GM12872 (cell line): ENCODE results near the gene ZBTB8B.

Experiments
- TF ChIP-seq, protein P1 (sequence below): IDR thresholded peaks from 3 replicates; pipeline ENCODE4 v1.5.1; 2011; ENCODE audit warnings: low read depth, mild to moderate bottlenecking, low read length, moderate library complexity; ENCODE audit not compliant: insufficient read depth

ZBTB8B gene

DNA sequence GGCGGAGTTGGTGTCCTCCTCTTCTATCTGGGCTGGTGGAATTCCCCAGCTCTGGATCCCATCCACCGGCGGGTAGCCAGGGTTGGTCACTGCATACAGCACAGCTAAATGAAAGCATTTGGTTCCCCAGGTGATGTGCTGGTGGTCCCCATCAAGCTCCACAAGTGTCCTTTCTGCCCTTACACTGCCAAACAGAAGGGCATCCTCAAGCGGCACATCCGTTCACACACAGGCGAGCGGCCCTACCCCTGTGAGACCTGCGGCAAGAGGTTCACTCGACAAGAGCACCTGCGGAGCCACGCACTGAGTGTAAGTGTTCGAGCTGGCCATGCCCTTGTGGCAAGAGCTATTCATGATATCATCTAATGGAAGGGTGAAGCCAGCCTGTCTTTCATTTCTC lies 15.9 kb downstream of the ZBTB8B start:
- TF ChIP-seq, protein P1, sequence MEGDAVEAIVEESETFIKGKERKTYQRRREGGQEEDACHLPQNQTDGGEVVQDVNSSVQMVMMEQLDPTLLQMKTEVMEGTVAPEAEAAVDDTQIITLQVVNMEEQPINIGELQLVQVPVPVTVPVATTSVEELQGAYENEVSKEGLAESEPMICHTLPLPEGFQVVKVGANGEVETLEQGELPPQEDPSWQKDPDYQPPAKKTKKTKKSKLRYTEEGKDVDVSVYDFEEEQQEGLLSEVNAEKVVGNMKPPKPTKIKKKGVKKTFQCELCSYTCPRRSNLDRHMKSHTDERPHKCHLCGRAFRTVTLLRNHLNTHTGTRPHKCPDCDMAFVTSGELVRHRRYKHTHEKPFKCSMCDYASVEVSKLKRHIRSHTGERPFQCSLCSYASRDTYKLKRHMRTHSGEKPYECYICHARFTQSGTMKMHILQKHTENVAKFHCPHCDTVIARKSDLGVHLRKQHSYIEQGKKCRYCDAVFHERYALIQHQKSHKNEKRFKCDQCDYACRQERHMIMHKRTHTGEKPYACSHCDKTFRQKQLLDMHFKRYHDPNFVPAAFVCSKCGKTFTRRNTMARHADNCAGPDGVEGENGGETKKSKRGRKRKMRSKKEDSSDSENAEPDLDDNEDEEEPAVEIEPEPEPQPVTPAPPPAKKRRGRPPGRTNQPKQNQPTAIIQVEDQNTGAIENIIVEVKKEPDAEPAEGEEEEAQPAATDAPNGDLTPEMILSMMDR, result no peak

- TF ChIP-seq, protein P1, result no peak
These were observed 20.8 kb downstream of the ZBTB8B start for GRCh38 chr1:32485554-32486255.

DNA sequence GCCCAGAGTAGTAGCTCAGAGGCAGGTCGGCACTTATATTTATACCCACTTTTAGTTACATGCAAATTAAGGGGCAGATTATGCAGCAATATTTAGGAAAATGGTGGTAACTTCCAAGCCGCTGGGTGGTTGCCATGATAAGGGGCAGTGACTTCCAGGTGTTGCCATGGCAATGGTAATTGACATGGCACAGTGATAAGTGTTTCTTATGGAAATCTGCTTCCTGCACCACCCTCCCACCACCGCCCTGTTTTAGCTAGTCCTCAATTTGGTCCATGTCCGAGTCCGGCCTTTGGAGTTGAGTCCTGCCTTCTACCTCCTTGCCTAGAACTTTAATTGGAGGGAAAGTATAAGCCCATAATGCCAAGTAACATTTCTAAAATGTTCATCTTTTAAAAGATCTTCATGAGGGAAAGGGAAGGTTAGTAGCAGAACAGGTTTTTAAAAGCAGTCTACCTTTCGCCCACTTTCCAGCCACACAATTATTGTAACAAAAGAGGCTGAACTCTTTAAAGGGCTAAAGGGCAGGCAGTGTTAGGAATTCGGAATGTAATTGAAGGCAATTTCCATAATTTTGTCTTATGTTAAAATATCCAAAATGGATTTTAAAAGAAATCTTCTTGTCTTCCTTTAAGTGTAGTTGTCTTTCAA lies 21.7 kb downstream of the ZBTB8B start:
- TF ChIP-seq, protein P1, result no peak

DNA sequence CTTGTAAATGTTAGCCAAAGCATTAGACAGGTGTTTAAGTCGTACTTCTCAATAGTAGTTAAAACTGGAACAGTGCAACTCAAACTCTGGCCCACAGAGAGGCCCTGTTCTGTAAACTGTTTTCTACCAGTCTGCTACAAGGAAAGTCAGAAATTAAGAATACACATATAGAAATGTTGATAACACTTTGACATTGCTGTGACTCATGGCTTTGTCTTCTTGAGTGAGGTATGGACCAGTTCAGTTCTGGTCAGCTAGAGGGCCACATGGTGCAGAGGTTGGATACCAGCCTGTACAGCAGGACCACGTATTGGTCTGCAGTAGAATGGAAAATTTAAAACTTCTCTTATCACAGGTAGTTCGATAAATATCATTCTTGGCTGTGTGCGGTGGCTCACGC lies 22.3 kb downstream of the ZBTB8B start:
- TF ChIP-seq, protein P1, result no peak

DNA sequence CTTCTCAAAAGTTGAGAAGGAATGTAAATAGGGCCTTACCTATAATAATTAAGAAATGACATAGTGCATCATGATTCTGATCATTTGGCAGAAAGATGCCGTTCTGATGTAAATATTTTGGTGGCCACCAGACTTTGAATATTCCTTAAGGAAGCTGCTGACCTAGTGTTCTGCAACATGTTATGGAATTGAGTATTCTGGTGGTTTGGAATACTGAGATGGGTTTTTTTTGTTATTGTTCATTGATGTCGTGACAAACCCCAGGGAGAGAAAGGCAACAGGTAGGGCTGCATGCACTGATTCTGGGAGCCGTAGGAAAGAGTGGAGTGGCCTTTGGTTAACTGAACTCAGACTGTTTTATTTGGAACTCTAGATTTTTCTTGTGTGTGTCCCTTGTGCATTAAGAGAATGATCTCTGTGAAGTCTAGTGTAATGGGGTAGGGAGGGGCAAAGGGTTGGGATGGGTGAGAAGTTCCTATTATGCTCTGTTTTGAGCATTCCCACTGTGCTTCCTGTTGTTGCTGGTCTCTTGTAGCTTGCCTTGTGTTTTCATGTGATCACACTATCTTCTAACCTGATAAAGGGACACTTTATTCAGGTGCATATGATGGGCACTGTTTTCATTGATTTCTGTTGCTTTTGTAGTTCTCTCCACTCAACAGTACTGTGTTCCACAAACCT lies 25.0 kb downstream of the ZBTB8B start:
- TF ChIP-seq, protein P1, result no peak

DNA sequence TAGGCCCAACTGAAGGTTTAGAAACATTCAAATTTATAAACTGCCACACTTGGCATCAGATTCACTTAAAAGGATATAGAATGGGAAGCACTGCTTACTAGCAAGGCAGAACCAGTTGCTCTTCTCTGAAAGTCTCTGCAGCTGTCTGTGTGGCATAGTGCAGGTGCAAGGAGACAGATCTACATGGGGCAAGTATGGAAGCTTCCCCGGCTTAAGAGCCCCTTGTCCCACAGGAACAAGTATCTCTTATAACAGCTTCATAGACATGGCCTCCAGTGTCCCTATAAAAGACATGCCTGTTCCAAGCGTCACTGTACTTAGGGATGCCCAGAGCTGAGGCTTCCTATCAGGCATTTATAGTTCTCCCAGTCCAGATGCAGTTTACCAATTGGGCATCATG lies 26.5 kb downstream of the ZBTB8B start:
- TF ChIP-seq, protein P1, result no peak

- TF ChIP-seq, protein P1, result no peak
These were observed 29.3 kb downstream of the ZBTB8B start for GRCh38 chr1:32494196-32494595.
